PC-9 (cell line): Measurements from ENCODE around the gene DNAH14.

Experiments
- CTCF ChIP-seq: fragments of 200-600 bp; sonication (generic); conservative IDR thresholded peaks from 2 replicates; pipeline ENCODE4 v1.6.1; 2017; ENCODE audit warnings: mixed run types, antibody characterized with exemption, mild to moderate bottlenecking, moderate library complexity
- EZH2 ChIP-seq: fragments of 200-600 bp; sonication (generic); IDR thresholded peaks from 2 replicates; pipeline ENCODE4 v1.8.0; 2017; ENCODE audit warnings: antibody characterized with exemption, low read depth

GRCh38 chr1:225318706-225319575, 389.5 kb downstream of the DNAH14 start:
- peak; percentile 80 for TF ChIP-seq CTCF
- no peak for TF ChIP-seq EZH2
